Vagina (tissue), 2 donors: Measurements from ENCODE around the gene SARS1. TPM values are rescaled to one million over a fixed set of nuclear protein-coding genes. Genes with fewer than 3 reads are reported as not detected.

Experiments
- DNase-seq, 2 donors: peaks; one replicate each; pipeline ENCODE4 v3.0.0-alpha.2; 2017; ENCODE audit errors: extremely low spot score in 2 of 2
- H3K27ac ChIP-seq: fragments of 200-600 bp; sonication (generic); one replicate; pipeline ENCODE4 v1.5.1; 2019
- H3K27me3 ChIP-seq: fragments of 200-600 bp; sonication (generic); one replicate; pipeline ENCODE4 v1.5.1; 2019
- H3K36me3 ChIP-seq, 2 donors: fragments of 200-600 bp; sonication (generic); one replicate each; pipeline ENCODE4 v1.5.1; 2017 to 2019
- H3K4me1 ChIP-seq: fragments of 200-600 bp; sonication (generic); one replicate; pipeline ENCODE4 v1.5.1; 2019
- H3K4me3 ChIP-seq, 2 donors: fragments of 200-600 bp; sonication (generic); 1 replicate in 1 of 2; 2 replicates in 1 of 2; pipeline ENCODE4 v1.5.1; 2016 to 2019
- H3K9me3 ChIP-seq: fragments of 200-600 bp; sonication (generic); one replicate; pipeline ENCODE4 v1.5.1; 2019
- POLR2A ChIP-seq, 2 donors: fragments of 450-650 bp; IDR thresholded peaks; one replicate each; pipeline ENCODE4 v1.6.1; 2017; ENCODE audit warnings: antibody characterized with exemption in 2 of 2, mild to moderate bottlenecking in 2 of 2, moderate library complexity in 2 of 2
- POLR2AphosphoS5 ChIP-seq, 2 donors: sonication (generic); formaldehyde crosslinking; IDR thresholded peaks; one replicate each; pipeline ENCODE4 v1.9.0; 2017; ENCODE audit warnings: antibody characterized with exemption in 2 of 2, mild to moderate bottlenecking in 2 of 2, low read depth in 1 of 2; ENCODE audit not compliant: insufficient read depth in 1 of 2
- intact Hi-C: fragments of 100-400 bp; cut with DNase I; formaldehyde crosslinking; loops from one replicate; pipeline ENCODE4 v1.15.1; 2023
- total RNA-seq: library from RNA; depleted of rRNA; stranded (reverse); fragments of >200 nt; gene quantifications from one replicate; pipeline ENCODE4 v1.2.3, GENCODE V29; 2016
- TF ChIP-seq, protein P1 (sequence below), 3 experiments: fragments of 450-650 bp in 2 of 3; fragments of 200-600 bp in 1 of 3; sonication (generic) in 1 of 3; IDR thresholded peaks; one replicate each; pipeline ENCODE4 v1.5.1; 2017 to 2019; ENCODE audit warnings: antibody characterized with exemption in 3 of 3, mild to moderate bottlenecking in 2 of 3, moderate library complexity in 2 of 3

The SARS1 gene
- total RNA-seq, 1 donor from 2014 or later = 135 TPM

DNA sequence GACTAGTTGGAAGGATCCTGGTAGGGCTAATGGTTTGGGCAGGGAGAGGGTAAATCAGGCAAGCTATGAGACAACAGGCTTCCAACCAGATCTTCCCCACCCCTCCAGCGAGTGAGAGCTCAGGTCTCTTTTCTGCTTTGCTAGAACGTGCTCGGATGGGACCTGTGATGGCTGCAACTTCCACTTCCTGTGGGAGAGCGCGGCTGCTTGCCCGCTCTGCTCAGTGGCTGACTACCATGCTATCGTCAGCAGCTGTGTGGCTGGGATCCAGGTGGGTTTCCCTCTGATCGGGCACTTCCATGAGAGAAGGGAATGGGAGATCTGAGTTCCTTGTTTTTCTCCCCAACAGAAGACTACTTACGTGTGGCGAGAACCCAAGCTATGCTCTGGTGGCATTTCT, 14.0 kb upstream of the SARS1 start:
- Histone ChIP-seq H3K9me3 (no peaks in the 10 kb centered on the region), H3K27me3 (no peaks in the 10 kb centered on the region), H3K27ac (no peak overlapping the region), H3K4me3 (no peak overlapping the region), H3K36me3 (no peaks in the 10 kb centered on the region), H3K4me1 (peaks cover 16% of the 10 kb centered on the region)
- no peak for DNase-seq
- intact Hi-C loops = no loop called here
- TF ChIP-seq, protein P1, sequence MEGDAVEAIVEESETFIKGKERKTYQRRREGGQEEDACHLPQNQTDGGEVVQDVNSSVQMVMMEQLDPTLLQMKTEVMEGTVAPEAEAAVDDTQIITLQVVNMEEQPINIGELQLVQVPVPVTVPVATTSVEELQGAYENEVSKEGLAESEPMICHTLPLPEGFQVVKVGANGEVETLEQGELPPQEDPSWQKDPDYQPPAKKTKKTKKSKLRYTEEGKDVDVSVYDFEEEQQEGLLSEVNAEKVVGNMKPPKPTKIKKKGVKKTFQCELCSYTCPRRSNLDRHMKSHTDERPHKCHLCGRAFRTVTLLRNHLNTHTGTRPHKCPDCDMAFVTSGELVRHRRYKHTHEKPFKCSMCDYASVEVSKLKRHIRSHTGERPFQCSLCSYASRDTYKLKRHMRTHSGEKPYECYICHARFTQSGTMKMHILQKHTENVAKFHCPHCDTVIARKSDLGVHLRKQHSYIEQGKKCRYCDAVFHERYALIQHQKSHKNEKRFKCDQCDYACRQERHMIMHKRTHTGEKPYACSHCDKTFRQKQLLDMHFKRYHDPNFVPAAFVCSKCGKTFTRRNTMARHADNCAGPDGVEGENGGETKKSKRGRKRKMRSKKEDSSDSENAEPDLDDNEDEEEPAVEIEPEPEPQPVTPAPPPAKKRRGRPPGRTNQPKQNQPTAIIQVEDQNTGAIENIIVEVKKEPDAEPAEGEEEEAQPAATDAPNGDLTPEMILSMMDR (IDR thresholded peaks at IDR 0.05) = no peak

DNA sequence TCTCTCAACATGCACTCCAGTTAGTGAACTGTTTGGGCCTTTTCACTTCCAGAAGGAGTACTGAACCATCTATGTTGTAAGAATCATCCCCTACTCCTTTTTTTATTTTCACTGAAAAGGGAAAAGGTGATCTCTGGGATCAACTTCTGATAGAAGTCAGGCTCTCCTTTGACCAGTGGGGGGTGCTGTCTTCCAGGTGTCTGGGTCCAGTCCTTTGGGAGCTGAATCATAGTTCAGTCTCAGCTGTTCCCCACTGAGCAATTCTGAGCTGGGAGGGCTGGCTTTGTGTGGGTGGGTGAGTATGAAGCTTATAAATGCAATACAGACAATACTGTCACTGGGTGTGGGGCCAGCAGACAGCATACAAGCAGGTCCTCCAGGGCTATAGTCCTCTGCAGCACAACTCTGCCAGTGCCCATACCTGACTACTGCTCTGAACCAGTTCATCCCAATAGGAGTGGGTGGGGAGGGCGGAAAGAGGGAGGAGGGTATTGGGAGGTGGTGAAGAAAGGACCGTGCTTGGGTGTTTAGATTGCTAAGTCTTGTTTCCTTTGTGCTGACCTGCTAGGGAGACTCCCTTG, 12.5 kb upstream of the SARS1 start:
- H3K4me3 ChIP-seq = no peak overlapping the region
- no peaks in the 10 kb centered on the region for H3K36me3 ChIP-seq
- intact Hi-C loops = no loop called here
- DNase-seq = no peak
- TF ChIP-seq POLR2A (IDR thresholded peaks at IDR 0.05) = no peak
- TF ChIP-seq, protein P1 (IDR thresholded peaks at IDR 0.05) = peak in 1 of 3 experiments; percentile 30
- peak in 1 of 2 donors; percentile 43 for TF ChIP-seq POLR2AphosphoS5 (IDR thresholded peaks at IDR 0.05; ENCODE audit: insufficient read depth in 1 of 2, low read depth in 1 of 2)
- no peaks in the 10 kb centered on the region for H3K27me3 ChIP-seq
- H3K9me3 ChIP-seq = no peaks in the 10 kb centered on the region
- peaks cover 16% of the 10 kb centered on the region for H3K4me1 ChIP-seq
- H3K27ac ChIP-seq = no peak overlapping the region

DNA sequence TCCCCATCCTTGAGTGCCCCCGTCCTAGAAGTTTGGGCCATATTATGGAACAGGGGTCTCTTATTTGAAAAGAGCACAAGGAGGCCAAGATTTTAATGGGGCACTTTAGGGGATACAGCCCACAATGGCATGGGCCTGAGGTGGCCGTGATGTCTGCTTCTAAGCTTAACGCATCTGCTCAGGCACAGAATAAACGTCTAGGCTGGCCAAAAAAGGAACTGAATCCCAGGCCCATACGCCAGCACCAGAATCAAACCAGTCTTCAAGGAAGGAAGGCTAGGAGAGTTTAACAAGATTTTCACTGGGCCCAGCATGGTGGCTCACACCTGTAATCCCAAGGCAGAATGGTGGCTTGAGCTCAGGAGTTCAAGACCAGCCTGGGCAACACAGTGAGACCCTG, 9.2 kb upstream of the SARS1 start:
- Histone ChIP-seq H3K4me1 (no peaks in the 10 kb centered on the region), H3K4me3 (no peak overlapping the region), H3K27me3 (no peaks in the 10 kb centered on the region), H3K36me3 (no peaks in the 10 kb centered on the region), H3K9me3 (no peaks in the 10 kb centered on the region), H3K27ac (no peak overlapping the region)
- TF ChIP-seq, protein P1 (IDR thresholded peaks at IDR 0.05) = no peak
- TF ChIP-seq POLR2A (IDR thresholded peaks at IDR 0.05) = no peak
- TF ChIP-seq POLR2AphosphoS5 (IDR thresholded peaks at IDR 0.05; ENCODE audit: insufficient read depth in 1 of 2, low read depth in 1 of 2) = no peak
- intact Hi-C loops = no loop called here
- DNase-seq = no peak

- TF ChIP-seq, protein P1 (IDR thresholded peaks at IDR 0.05) = no peak
- TF ChIP-seq POLR2A (IDR thresholded peaks at IDR 0.05) (no peak), POLR2AphosphoS5 (IDR thresholded peaks at IDR 0.05; ENCODE audit: insufficient read depth in 1 of 2, low read depth in 1 of 2) (no peak)
- no peak for DNase-seq
- no peaks in the 10 kb centered on the region for H3K36me3 ChIP-seq
- no peaks in the 10 kb centered on the region for H3K4me1 ChIP-seq
- H3K27ac ChIP-seq = no peak overlapping the region
- no peaks in the 10 kb centered on the region for H3K27me3 ChIP-seq
- intact Hi-C loops = no loop called here
- no peaks in the 10 kb centered on the region for H3K9me3 ChIP-seq
- no peak overlapping the region for H3K4me3 ChIP-seq
These were observed 7.4 kb upstream of the SARS1 start for GRCh38 chr1:109206339-109206738.

DNA sequence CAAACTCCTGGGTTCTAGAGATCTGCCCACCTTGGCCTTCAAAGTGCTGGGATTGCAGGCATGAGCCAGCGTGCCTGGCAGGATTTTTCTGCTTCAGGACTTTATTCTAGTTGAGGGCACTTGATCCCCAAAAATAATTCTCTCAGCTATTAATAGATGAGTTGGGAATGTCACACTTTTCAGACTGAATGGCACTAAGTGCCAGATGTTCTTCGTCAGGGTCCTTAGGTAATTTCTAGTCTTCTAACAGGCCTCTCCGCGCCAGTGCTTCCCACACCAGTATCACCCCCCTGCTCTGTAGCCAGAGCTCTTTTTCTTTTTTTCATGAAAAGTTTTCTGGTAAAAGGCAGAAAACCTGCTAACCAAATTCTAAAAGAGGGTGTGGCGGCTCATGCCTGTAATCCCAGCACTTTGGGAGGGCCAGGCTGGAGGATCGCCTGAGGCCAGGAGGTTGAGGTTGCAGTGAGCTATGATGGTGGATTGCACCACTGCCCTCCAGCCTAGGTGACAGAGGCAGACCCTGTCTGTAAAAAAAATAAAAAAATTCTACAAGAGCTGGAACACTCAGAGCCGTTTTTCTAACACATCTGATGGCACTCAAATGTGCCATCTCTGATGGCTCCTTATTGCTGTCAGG, 6.1 kb upstream of the SARS1 start:
- Histone ChIP-seq H3K27ac (no peak overlapping the region), H3K27me3 (no peaks in the 10 kb centered on the region), H3K9me3 (no peaks in the 10 kb centered on the region), H3K4me3 (no peak overlapping the region), H3K36me3 (no peaks in the 10 kb centered on the region), H3K4me1 (no peaks in the 10 kb centered on the region)
- intact Hi-C loops = no loop called here
- DNase-seq = no peak
- TF ChIP-seq POLR2AphosphoS5 (IDR thresholded peaks at IDR 0.05; ENCODE audit: insufficient read depth in 1 of 2, low read depth in 1 of 2) (no peak), POLR2A (IDR thresholded peaks at IDR 0.05) (no peak)
- TF ChIP-seq, protein P1 (IDR thresholded peaks at IDR 0.05) = no peak
